GM23338 (cell line): ENCODE results near the gene RRAS2. TPM values are rescaled to one million over a fixed set of nuclear protein-coding genes. Genes with fewer than 3 reads are reported as not detected.

Source experiments
- ATAC-seq: fragments of 200-7000 bp; cut with Tn5 transposase; 3 replicates; pipeline ENCODE4 v1.9.1; 2020
- DNase-seq: peaks from one replicate; pipeline ENCODE4 v3.0.0-alpha.2; 2015; ENCODE audit warnings: low spot score
- H2AFZ ChIP-seq: fragments of 200-600 bp; sonication (generic); 2 replicates; pipeline ENCODE4 v1.8.0; 2016; ENCODE audit warnings: antibody characterized with exemption, mild to moderate bottlenecking, moderate library complexity
- H3F3A ChIP-seq: fragments of 200-600 bp; sonication (generic); replicated peaks from 2 replicates; pipeline ENCODE4 v1.8.0; 2017; ENCODE audit warnings: antibody characterized with exemption, mixed run types, low read depth
- H3K27ac ChIP-seq: fragments of 200-600 bp; sonication (generic); 2 replicates; pipeline ENCODE4 v1.6.1; 2016; ENCODE audit warnings: low read depth
- H3K27me3 ChIP-seq: fragments of 200-600 bp; sonication (generic); 2 replicates; pipeline ENCODE4 v1.8.0; 2016; ENCODE audit warnings: mild to moderate bottlenecking, mixed run types, moderate library complexity; ENCODE audit not compliant: insufficient read depth
- H3K36me3 ChIP-seq: fragments of 200-600 bp; sonication (generic); 2 replicates; pipeline ENCODE4 v1.8.0; 2016; ENCODE audit warnings: mild to moderate bottlenecking; ENCODE audit not compliant: insufficient read depth
- H3K4me1 ChIP-seq: fragments of 200-600 bp; sonication (generic); 2 replicates; pipeline ENCODE4 v1.8.0; 2016; ENCODE audit warnings: mild to moderate bottlenecking, moderate library complexity; ENCODE audit not compliant: insufficient read depth
- H3K4me2 ChIP-seq: fragments of 200-600 bp; sonication (generic); 2 replicates; pipeline ENCODE4 v1.7.1; 2017; ENCODE audit warnings: mixed run types
- H3K4me3 ChIP-seq: fragments of 200-600 bp; sonication (generic); 2 replicates; pipeline ENCODE4 v1.6.1; 2016; ENCODE audit warnings: mixed run types
- H3K79me2 ChIP-seq: fragments of 200-600 bp; sonication (generic); replicated peaks from 2 replicates; pipeline ENCODE4 v1.8.0; 2017; ENCODE audit warnings: mild to moderate bottlenecking; ENCODE audit not compliant: insufficient read depth
- H3K9me2 ChIP-seq: fragments of 200-600 bp; sonication (generic); 2 replicates; pipeline ENCODE4 v1.8.0; 2017; ENCODE audit not compliant: insufficient read depth
- H4K20me1 ChIP-seq: fragments of 200-600 bp; sonication (generic); replicated peaks from 2 replicates; pipeline ENCODE4 v1.8.0; 2017; ENCODE audit warnings: mild to moderate bottlenecking; ENCODE audit not compliant: insufficient read depth
- H3K27ac Mint-ChIP-seq: 2 replicates; pipeline ENCODE4 v1.8.0; 2020; ENCODE audit warnings: inconsistent platforms, mild to moderate bottlenecking, moderate library complexity, mixed read lengths
- H3K27me3 Mint-ChIP-seq: 3 replicates; pipeline ENCODE4 v1.8.0; 2022; ENCODE audit warnings: low read depth, mild to moderate bottlenecking, moderate library complexity, mixed read lengths, inconsistent platforms; ENCODE audit not compliant: insufficient read depth, poor library complexity
- H3K36me3 Mint-ChIP-seq: 3 replicates; pipeline ENCODE4 v1.8.0; 2021; ENCODE audit warnings: low read depth, mild to moderate bottlenecking, inconsistent platforms, moderate library complexity, mixed read lengths
- H3K4me1 Mint-ChIP-seq: 3 replicates; pipeline ENCODE4 v1.8.0; 2020; ENCODE audit warnings: mild to moderate bottlenecking, inconsistent platforms, mixed read lengths
- H3K4me3 Mint-ChIP-seq: 3 replicates; pipeline ENCODE4 v1.8.0; 2021; ENCODE audit warnings: moderate library complexity, mild to moderate bottlenecking, inconsistent platforms, mixed read lengths
- H3K9me3 Mint-ChIP-seq: 3 replicates; pipeline ENCODE4 v1.8.0; 2020; ENCODE audit warnings: moderate library complexity, mild to moderate bottlenecking, inconsistent platforms, mixed read lengths
- ETS1 ChIP-seq: IDR thresholded peaks from 2 replicates; pipeline ENCODE4 v1.6.1; 2016; ENCODE audit warnings: antibody characterized with exemption
- EZH2phosphoT487 ChIP-seq: fragments of 200-600 bp; sonication (generic); IDR thresholded peaks from one replicate; pipeline ENCODE4 v1.8.1; 2018; ENCODE audit warnings: antibody characterized with exemption; ENCODE audit not compliant: unreplicated experiment
- ZNF331 ChIP-seq: fragments of 250-450 bp; sonication (Bioruptor Pico); IDR thresholded peaks from 2 replicates; pipeline ENCODE4 v1.5.0; 2020; ENCODE audit warnings: low read depth, mild to moderate bottlenecking, moderate library complexity
- polyA plus RNA-seq: library from polyadenylated mRNA; unstranded; fragments of >200 nt; fragmentation: Nextera tagmentation; extraction: Ambion mirVana; gene quantifications from 2 replicates; pipeline ENCODE4 v1.2.1, GENCODE V29; 2016
- total RNA-seq: library from RNA; depleted of rRNA; stranded (reverse); fragments of >200 nt; shearing (Covaris generic); gene quantifications from 2 replicates; pipeline ENCODE4 v1.2.3, GENCODE V29; 2014
- TF ChIP-seq, protein P1 (sequence below), 2 experiments: fragments of 200-600 bp in 1 of 2; sonication (generic) in 1 of 2; conservative IDR thresholded peaks; 2 replicates each; pipeline versions ENCODE4 v1.5.1 to v1.6.1; 2016 to 2017; ENCODE audit warnings: antibody characterized with exemption in 2 of 2, low read depth in 2 of 2, mild to moderate bottlenecking in 2 of 2, moderate library complexity in 1 of 2
- TF ChIP-seq, protein P2 (sequence below): fragments of 250-450 bp; sonication (Bioruptor Pico); IDR thresholded peaks from 2 replicates; pipeline ENCODE4 v1.5.0; 2020; ENCODE audit warnings: mild to moderate bottlenecking, moderate library complexity

The RRAS2 gene
- total and polyA plus RNA-seq, 2 experiments from 2014 or later = 196 to 293 TPM

DNA sequence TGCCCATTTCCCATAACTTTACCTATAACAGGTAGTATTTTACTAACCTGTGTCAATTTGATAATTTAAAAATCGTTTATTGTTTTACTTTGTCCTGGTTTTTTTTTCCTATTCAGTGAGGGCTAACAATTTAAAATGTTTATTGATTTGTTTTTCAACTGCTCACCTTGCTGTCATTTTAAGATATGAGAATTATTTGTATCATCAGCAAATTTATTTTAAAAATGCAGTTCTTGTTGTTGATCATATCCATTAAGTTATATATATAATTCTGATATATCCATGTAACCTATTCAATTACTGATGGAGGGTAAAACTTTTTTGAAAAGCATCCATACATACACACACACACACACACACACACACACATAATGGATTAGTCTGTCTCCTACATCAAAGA lies 24.8 kb downstream of the RRAS2 start:
- H3K4me2 ChIP-seq = 0 out of 2 replicates have a peak overlapping the region, but pooled peaks have one; percentile 53
- peaks cover 91% of the 10 kb centered on the region for H3K4me1 ChIP-seq
- H2AFZ ChIP-seq = no peak overlapping the region
- no peak overlapping the region for H3K27ac Mint-ChIP-seq
- no peaks in the 10 kb centered on the region for H3K27me3 ChIP-seq
- no peaks in the 10 kb centered on the region for H3K9me2 ChIP-seq
- peaks cover 2% of the 10 kb centered on the region for H3K27me3 Mint-ChIP-seq
- H3K36me3 Mint-ChIP-seq = peaks cover 16% of the 10 kb centered on the region; the same call in 2 of the 3 replicates
- TF ChIP-seq, protein P1, sequence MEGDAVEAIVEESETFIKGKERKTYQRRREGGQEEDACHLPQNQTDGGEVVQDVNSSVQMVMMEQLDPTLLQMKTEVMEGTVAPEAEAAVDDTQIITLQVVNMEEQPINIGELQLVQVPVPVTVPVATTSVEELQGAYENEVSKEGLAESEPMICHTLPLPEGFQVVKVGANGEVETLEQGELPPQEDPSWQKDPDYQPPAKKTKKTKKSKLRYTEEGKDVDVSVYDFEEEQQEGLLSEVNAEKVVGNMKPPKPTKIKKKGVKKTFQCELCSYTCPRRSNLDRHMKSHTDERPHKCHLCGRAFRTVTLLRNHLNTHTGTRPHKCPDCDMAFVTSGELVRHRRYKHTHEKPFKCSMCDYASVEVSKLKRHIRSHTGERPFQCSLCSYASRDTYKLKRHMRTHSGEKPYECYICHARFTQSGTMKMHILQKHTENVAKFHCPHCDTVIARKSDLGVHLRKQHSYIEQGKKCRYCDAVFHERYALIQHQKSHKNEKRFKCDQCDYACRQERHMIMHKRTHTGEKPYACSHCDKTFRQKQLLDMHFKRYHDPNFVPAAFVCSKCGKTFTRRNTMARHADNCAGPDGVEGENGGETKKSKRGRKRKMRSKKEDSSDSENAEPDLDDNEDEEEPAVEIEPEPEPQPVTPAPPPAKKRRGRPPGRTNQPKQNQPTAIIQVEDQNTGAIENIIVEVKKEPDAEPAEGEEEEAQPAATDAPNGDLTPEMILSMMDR (conservative IDR thresholded peaks at IDR 0.05; ENCODE audit: low read depth in 2 of 2) = no peak
- H3K4me3 Mint-ChIP-seq = no peak overlapping the region
- H3K9me3 Mint-ChIP-seq = peaks cover 3% of the 10 kb centered on the region; the same call in 1 of the 3 replicates
- H3K36me3 ChIP-seq = no peaks in the 10 kb centered on the region
- H3F3A ChIP-seq = no peaks in the 10 kb centered on the region
- H3K79me2 ChIP-seq = peaks cover 100% of the 10 kb centered on the region
- no peak overlapping the region for H3K4me3 ChIP-seq
- peaks cover 76% of the 10 kb centered on the region for H3K4me1 Mint-ChIP-seq
- ATAC-seq (no peak), DNase-seq (no peak)
- H3K27ac ChIP-seq = peak overlapping the region; percentile 76; the same call in 1 of the 2 replicates
- no peaks in the 10 kb centered on the region; the same call in 1 of the 2 replicates for H4K20me1 ChIP-seq

GRCh38 chr11:14331476-14332136 lies 27.4 kb downstream of the RRAS2 start:
- DNase-seq (no peak), ATAC-seq (no peak)
- H3K27me3 ChIP-seq = no peaks in the 10 kb centered on the region
- Mint-ChIP-seq H3K4me1 (peaks cover 66% of the 10 kb centered on the region), H3K27ac (peak overlapping the region; percentile 26; the same call in 1 of the 2 replicates), H3K9me3 (no peaks in the 10 kb centered on the region), H3K27me3 (peaks cover 4% of the 10 kb centered on the region), H3K36me3 (peaks cover 13% of the 10 kb centered on the region; the same call in 2 of the 3 replicates), H3K4me3 (no peak overlapping the region)
- H3K27ac ChIP-seq = peak overlapping the region; percentile 23; the same call in 1 of the 2 replicates
- H3K36me3 ChIP-seq = no peaks in the 10 kb centered on the region
- H4K20me1 ChIP-seq = peaks cover 3% of the 10 kb centered on the region
- H3K9me2 ChIP-seq = no peaks in the 10 kb centered on the region
- H3F3A ChIP-seq = no peaks in the 10 kb centered on the region
- H2AFZ ChIP-seq = no peak overlapping the region
- H3K4me1 ChIP-seq = peaks cover 82% of the 10 kb centered on the region
- peak overlapping the region; percentile 4; the same call in 1 of the 2 replicates for H3K4me2 ChIP-seq
- H3K4me3 ChIP-seq = no peak overlapping the region
- peaks cover 99% of the 10 kb centered on the region for H3K79me2 ChIP-seq
- TF ChIP-seq ETS1 (no peak), ZNF331 (no peak), EZH2phosphoT487 (no peak)
- TF ChIP-seq, protein P2, sequence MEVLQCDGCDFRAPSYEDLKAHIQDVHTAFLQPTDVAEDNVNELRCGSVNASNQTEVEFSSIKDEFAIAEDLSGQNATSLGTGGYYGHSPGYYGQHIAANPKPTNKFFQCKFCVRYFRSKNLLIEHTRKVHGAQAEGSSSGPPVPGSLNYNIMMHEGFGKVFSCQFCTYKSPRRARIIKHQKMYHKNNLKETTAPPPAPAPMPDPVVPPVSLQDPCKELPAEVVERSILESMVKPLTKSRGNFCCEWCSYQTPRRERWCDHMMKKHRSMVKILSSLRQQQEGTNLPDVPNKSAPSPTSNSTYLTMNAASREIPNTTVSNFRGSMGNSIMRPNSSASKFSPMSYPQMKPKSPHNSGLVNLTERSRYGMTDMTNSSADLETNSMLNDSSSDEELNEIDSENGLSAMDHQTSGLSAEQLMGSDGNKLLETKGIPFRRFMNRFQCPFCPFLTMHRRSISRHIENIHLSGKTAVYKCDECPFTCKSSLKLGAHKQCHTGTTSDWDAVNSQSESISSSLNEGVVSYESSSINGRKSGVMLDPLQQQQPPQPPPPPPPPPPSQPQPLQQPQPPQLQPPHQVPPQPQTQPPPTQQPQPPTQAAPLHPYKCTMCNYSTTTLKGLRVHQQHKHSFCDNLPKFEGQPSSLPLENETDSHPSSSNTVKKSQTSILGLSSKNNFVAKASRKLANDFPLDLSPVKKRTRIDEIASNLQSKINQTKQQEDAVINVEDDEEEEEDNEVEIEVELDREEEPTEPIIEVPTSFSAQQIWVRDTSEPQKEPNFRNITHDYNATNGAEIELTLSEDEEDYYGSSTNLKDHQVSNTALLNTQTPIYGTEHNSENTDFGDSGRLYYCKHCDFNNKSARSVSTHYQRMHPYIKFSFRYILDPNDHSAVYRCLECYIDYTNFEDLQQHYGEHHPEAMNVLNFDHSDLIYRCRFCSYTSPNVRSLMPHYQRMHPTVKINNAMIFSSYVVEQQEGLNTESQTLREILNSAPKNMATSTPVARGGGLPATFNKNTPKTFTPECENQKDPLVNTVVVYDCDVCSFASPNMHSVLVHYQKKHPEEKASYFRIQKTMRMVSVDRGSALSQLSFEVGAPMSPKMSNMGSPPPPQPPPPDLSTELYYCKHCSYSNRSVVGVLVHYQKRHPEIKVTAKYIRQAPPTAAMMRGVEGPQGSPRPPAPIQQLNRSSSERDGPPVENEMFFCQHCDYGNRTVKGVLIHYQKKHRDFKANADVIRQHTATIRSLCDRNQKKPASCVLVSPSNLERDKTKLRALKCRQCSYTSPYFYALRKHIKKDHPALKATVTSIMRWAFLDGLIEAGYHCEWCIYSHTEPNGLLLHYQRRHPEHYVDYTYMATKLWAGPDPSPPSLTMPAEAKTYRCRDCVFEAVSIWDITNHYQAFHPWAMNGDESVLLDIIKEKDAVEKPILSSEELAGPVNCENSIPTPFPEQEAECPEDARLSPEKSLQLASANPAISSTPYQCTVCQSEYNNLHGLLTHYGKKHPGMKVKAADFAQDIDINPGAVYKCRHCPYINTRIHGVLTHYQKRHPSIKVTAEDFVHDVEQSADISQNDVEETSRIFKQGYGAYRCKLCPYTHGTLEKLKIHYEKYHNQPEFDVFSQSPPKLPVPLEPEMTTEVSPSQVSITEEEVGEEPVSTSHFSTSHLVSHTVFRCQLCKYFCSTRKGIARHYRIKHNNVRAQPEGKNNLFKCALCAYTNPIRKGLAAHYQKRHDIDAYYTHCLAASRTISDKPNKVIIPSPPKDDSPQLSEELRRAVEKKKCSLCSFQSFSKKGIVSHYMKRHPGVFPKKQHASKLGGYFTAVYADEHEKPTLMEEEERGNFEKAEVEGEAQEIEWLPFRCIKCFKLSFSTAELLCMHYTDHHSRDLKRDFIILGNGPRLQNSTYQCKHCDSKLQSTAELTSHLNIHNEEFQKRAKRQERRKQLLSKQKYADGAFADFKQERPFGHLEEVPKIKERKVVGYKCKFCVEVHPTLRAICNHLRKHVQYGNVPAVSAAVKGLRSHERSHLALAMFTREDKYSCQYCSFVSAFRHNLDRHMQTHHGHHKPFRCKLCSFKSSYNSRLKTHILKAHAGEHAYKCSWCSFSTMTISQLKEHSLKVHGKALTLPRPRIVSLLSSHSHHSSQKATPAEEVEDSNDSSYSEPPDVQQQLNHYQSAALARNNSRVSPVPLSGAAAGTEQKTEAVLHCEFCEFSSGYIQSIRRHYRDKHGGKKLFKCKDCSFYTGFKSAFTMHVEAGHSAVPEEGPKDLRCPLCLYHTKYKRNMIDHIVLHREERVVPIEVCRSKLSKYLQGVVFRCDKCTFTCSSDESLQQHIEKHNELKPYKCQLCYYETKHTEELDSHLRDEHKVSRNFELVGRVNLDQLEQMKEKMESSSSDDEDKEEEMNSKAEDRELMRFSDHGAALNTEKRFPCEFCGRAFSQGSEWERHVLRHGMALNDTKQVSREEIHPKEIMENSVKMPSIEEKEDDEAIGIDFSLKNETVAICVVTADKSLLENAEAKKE = no peak
- TF ChIP-seq, protein P1 (conservative IDR thresholded peaks at IDR 0.05; ENCODE audit: low read depth in 2 of 2) = no peak
